Raji (cell line): ENCODE data around the gene KREMEN1.

Experiments used
- POLR2A ChIP-seq: IDR thresholded peaks from 2 replicates; pipeline ENCODE4 v1.6.1; 2011; ENCODE audit warnings: low read depth, low read length, control low read depth; ENCODE audit not compliant: insufficient read depth

KREMEN1 gene

DNA sequence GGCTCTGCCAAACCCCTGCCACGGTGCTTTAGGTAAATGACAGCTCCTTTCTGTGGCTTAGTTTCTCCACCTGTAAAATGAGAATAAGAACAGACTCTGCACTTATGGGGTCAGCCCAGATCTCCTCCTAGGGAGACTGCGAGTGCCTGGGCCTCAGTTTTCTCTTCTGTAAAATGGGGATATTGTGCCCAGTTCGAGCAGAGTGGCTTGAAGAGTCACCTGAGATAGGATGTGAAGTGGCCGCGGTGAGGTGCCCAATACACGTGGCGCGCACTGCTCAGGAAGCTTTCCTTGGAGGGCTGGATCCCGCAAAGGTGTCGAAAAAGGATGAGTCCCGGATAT lies 132.4 kb downstream of the KREMEN1 start:
- no peak for TF ChIP-seq POLR2A

DNA sequence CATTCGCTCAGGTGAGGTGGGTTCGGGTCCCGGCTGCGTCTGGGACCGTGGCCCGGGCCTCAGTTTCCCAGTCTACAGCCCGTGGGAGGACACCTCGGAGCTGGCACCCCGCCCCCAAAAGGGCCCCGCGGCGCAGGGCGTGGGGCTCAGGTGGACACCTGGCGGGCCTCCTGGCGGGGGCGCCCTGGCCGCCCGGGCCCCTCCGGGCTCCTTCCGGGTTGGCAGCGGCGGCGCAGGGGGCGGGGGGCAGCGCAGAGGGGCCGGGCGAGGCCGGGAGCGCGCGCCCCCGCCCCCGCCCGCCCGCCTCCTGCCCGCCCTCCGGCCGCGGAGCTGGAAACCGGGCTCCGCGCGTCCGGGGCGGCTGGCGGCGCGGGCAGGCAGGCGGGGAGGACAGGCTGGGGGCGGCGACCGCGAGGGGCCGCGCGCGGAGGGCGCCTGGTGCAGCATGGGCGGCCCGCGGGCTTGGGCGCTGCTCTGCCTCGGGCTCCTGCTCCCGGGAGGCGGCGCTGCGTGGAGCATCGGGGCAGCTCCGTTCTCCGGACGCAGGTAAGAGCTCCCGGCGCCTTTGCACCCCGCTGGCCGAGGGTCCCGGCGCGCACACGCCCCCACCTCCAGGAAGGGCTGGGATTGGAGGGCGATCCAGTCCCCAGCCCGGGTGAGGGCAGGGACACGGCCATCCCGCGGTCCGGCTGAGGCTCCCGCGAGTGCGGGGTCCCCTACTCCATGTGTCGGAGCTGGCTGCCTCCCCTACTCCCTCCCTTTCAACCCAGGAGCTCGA lies 132.9 kb downstream of the KREMEN1 start, which contains the start of gene EMID1:
EMID1 (plus strand) TSS at position 303 of the 778 bp plus-strand sequence; CDS start at position 446, 143 bp downstream.
- TF ChIP-seq POLR2A, result no peak

DNA sequence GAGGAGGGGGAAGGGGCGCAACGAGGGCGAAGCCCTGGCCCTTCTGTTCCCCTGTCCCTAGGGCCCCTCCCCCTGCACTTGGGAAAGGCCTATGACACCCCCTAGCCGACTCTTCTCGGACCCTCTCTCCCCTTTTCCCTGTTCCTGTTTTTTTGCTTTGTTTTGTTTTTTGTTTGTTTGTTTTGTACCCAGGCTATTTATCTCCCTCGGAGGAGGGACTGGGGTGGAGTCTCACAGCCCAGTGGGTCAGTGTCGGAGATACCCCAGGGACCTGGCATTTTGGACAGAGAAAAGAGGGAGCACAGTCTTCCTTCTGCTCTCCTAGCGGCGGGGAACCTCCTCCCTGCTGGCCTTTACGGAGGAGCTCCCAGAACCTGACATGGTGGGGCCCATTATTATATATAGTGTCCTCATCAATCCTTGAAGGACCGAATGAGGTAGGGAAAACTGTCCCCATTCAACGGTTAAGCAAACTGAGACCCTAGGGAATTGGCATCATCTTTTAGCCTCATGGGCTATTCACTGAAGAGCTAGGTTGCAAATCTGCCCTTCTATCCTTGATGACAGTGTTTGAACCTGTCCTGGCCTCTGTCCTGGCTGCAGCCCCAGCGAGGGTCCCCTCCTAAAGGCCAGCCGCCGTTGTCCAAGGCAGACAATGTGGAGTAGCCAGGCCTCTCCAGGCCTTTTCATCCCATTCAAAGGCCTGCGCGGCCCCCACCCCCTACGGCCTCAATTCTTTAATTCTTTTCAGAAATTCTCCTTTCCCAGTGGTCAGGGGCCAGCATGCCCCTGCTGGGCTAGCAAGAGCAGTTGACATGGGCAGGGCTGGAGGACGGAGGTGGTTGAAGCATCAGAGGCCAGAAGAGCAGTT lies 133.8 kb downstream of the KREMEN1 start:
- no peak for TF ChIP-seq POLR2A

DNA sequence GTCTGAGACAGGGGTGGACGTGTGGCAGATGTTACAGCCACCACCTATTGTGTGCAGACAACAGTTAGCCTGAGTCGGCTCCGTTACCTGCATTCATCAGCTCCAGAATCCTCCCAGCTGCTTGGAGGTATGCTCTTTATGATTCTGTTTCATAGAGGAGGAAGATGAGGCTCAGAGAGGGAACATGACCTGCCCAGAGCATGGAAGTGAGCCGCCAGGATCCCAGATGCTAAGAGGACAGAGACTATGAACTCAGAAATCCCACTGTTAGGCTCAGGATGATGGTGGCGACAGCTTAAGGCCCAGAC lies 134.4 kb downstream of the KREMEN1 start:
- no peak for TF ChIP-seq POLR2A

DNA sequence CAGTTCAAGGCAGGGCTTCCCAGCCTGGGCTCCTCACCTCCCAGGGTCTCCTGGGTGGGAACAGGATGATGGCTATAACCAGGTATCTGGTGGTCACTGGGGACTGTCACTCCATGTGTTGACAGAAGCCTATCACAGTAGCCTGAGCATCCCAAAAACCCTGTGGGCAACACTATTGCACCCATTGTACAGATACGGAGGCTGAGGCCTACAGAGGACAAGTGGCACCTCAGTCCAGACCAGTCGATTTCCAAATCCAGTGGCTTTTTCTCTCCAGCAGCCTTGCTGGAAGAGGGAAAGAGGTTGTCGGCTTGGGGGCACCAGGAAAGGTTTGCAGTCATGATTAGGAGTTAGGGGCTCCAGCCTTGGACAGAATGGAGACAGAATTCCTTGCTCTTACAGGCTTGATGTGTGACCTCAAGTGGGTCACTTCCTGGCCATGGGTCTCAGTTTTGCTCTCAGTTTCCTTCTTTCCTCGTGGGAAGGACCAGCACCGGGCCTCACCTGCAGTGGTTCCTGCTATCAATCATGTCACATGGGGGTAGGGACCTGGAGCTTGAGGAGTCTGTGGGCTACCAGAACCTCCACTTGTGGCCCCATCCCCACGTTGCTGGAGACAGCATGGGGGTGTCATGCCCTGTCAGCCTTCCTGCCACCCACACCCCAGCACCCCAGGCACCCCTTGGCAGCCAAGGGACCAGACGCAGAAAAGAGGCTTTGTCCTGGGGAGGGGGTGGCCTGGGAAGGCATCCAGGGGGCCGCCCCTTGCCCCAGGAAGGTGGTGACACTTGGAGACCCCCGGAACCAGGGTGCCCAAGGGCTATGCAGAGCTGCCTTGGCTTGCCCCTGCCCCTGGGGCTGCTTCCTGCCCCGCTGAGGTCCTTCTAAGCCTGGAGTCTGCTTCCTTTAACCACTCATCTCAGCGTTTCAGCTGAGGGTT lies 135.0 kb downstream of the KREMEN1 start:
- TF ChIP-seq POLR2A, result no peak

DNA sequence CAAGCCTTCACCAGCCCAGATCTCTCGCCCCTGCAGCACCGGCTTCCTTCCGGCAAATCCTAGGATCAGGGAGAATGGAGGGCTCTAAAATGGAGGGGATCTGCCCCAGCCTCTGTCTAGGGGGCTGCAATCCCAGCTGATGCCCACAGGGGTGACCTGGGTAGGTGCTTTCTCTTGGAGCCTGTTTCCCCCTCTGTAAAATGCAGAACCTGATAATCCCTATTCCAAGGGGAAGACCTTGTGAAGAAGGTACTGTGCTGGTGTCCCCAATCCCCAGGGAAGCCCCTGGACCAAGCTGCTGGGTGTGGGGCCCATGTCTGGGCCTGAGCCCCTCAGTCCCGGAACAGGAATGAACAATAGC lies 135.6 kb downstream of the KREMEN1 start:
- no peak for TF ChIP-seq POLR2A

DNA sequence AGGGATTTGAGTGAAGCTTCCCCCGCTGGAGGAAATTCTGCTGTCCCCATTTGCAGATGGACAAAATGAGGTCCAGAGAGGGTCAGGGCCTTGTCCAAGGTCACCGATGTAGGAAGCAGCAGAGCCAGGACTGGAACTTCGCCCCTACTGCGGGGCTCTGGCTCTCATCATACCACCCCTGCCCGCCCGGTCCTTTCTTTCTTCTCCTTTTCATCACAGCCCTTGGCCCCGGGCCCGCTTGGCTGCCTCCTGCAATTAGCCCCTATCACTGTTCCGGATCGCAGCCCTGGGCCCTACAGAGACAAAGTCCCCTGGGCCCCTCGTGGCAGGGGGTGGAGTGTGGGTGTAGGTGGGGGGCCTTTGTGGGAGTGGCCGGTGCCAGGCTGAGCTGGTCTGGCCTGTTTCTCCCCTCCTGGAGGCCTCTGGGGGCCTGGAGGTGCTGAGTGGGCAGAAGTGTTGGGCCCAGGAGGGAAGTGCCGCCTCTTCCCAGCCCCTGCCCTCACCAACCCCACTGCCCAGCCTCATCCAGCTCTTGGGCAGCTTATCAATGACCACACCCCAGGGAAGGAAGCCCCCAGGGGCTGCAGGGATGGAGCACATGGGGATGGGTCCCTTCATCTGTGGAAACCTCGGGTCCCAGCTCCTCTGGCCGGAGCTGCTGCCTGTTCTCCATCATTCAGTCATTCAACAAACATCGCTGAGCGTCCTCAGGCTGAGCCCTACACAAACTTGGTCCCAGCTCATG lies 136.2 kb downstream of the KREMEN1 start:
- no peak for TF ChIP-seq POLR2A

DNA sequence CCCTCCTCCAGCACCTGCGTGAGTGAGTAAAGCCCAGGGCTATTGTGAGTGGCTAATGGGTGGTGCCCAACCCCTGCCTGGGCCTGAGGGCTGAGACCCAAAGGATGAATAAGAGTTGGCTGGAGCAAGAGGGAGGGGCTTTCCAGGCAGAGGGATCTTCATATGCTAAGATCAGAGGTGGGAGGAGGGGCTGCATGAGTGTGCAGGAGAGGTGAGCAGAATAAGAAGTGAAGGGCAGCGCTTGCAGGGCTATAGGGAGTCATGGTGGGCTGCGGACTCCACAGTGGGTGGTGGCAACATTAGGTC lies 136.7 kb downstream of the KREMEN1 start:
- TF ChIP-seq POLR2A, result no peak

DNA sequence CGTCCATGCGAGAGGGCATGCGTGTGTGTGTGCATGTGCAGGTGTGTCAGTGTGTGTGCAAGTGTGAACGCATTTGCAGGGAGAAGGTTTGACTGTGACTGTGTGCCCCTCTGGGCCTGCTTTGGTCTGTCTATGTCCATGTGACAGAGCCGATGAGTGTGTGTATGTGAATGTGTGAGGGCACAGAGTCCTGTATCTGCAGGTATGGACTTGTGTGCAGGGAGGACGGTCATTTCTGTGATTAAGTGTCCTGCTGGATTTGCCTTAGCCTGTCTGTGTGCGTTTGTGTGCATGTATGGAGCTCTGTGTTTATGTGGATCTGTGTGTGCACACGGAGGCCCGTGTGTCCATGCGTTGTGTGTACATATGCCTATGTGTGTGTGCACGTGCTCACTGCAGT lies 138.2 kb downstream of the KREMEN1 start:
- no peak for TF ChIP-seq POLR2A

DNA sequence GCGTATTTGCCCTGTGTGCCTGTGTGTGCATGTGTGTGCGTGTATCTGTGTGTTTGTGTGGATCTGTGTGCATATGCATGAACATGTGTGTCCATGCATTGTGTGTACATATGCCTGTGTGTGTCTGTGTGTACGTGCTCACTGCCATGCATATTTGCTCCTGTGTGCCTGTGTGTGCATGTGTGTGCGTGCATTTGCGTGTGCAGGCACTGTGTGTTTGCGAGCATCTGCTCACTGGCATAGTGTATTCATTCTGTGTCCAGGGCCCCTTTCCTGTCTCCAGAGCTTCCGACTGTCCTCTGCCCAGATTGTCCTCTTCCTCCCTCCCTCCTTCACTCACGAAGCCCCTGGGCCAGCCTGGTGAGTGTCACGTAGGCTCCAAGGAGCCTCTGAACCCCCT lies 138.6 kb downstream of the KREMEN1 start:
- no peak for TF ChIP-seq POLR2A

DNA sequence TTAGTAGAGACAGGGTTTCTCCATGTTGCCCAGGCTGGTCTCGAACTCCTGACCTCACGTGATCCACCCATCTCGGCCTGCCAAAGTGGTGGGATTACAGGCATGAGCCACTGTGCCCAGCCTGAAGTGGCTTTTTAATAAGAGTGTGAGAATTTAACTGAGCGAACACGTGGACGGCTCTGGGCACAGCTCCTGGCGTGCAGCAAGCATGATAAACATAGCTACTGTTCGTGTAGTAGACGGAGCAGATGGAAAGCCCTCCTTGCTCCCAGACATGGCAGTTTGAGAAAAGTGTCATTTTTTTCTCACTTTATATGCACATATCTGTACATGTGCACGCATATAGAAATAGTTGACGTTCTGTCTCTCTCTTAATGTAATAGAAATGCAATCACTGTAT lies 139.9 kb downstream of the KREMEN1 start:
- TF ChIP-seq POLR2A, result no peak

DNA sequence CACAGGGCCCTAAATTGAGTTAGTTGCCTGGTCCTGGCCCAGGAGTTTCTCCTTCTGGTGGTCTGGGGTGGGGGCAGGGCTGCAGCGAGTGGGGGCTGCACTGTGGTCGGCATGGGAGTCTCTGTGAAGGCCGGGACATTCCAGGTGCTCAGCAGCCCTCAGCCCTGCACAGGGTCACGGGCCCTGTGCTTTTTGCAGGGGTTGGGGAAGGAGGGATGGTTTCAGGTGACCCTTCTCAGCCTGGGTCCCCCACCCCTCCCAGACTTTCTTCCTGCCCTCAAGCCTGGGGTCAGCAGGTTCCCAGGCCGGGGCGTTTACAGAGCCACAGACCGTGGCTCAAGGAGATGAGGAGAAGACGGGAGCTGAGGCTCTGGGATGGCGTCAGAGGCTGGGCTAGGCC lies 140.7 kb downstream of the KREMEN1 start:
- TF ChIP-seq POLR2A, result no peak

DNA sequence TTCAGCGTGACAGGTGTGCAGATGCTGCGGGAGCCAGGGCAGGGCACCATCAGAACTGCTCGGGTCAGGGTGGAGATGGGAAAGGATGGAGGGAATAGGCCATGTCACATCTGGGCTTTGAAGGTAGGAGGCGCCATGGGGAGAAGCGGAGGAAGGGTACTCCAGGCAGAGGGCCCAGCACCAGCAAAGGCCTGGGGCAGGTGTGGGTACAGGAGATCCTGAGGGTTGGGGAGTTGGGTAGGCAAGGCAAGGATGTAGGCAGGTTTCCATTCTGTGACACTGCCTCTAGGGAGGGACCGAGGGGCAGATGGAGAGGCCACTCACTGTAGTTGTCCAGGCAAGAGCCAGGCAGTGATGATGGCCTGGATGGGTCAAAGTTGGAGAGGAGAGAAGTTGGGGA lies 141.4 kb downstream of the KREMEN1 start:
- TF ChIP-seq POLR2A, result no peak

DNA sequence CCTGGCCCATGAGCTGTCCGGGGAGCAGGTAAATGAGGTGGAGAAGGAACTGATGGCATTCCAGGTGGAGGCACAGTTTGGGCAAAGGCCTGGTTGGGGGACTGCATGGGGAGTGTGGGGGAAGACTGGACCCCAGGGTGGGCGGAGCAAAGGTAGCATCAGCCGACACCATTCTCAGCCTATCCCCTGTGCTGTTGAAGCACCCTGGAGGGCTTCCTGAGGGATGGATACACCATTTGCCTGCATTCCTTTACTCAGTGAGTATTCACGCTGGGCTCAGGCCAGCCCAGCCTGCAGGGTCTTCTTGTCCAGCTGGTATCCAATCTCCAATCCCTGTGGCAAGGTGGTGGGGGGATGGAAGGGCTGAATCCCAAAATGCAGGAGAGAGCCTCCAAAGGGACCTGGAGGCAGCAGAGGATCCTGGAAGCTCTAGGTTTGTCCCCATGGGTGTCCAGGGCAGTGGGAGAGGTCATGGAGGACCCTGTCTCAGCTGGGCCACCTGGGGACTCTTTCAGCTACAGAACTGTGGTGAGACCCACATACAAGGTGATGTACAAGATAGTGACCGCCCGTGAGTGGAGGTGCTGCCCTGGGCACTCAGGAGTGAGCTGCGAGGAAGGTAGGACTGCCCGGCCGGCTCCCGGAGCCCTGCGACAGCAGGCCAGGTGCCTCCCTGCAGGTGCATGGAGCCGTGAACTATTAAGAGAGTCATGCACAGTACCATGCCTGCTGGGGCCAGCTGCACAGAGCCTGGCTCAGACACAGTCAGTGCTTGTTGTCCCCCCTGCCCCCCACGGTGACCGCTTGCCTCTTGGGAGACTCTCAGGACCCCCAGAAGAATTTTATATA lies 142.4 kb downstream of the KREMEN1 start:
- no peak for TF ChIP-seq POLR2A
